ENCODE results near the gene SLC35B3. TPM values are rescaled to one million over a fixed set of nuclear protein-coding genes. Genes with fewer than 3 reads are reported as not detected.
A peak's percentile ranks its signal among the peaks of the same experiment; 100 is the strongest.

The SLC35B3 gene
- total RNA-seq, 1 experiment from 2014 or later, result 41.3 TPM

- Histone ChIP-seq H3K27me3 (replicated peaks; ENCODE audit: control insufficient read depth, insufficient read depth, low read length) (no peaks in the 10 kb centered on the region), H3K4me3 (ENCODE audit: low read depth, low read length) (no peak overlapping the region), H3K36me3 (ENCODE audit: control insufficient read depth, insufficient read depth, low read length) (no peaks in the 10 kb centered on the region), H3K9me3 (no peaks in the 10 kb centered on the region), H3K4me1 (peaks cover 17% of the 10 kb centered on the region)
- TF ChIP-seq CTCF (IDR thresholded peaks at IDR 0.05; ENCODE audit: insufficient read depth in 1 of 2, low read depth in 1 of 2, low read length in 1 of 2, severe bottlenecking in 1 of 2, unreplicated experiment in 1 of 2), result no peak
- no peak for DNase-seq
- POLR2A ChIA-PET, result no interaction called here
- Mint-ChIP-seq H3K4me3 (ENCODE audit: unreplicated experiment) (no peak overlapping the region), H3K9me3 (ENCODE audit: unreplicated experiment) (no peaks in the 10 kb centered on the region), H3K4me1 (ENCODE audit: low read depth, unreplicated experiment) (peaks cover 13% of the 10 kb centered on the region), H3K27me3 (ENCODE audit: insufficient read depth, unreplicated experiment) (no peaks in the 10 kb centered on the region), H3K36me3 (ENCODE audit: insufficient read depth, unreplicated experiment) (peaks cover 37% of the 10 kb centered on the region), H3K27ac (ENCODE audit: unreplicated experiment) (no peak overlapping the region)
- intact Hi-C loops (cut with micrococcal nuclease; ENCODE audit: unreplicated experiment), result no loop called here
- BruUV-seq (replicated peaks), result no TSS peak
- CTCF ChIA-PET, result no interaction called here
Measured at GRCh38 chr6:8420031-8420588, 15.2 kb downstream of the SLC35B3 start.

- Histone ChIP-seq H3K4me1 (peaks cover 30% of the 10 kb centered on the region), H3K9me3 (no peaks in the 10 kb centered on the region), H3K4me3 (ENCODE audit: low read depth, low read length) (no peak overlapping the region), H3K27me3 (replicated peaks; ENCODE audit: control insufficient read depth, insufficient read depth, low read length) (no peaks in the 10 kb centered on the region), H3K36me3 (ENCODE audit: control insufficient read depth, insufficient read depth, low read length) (0 out of 2 replicates have a peak, but pooled peaks cover 2% of the 10 kb centered on the region)
- TF ChIP-seq CTCF (IDR thresholded peaks at IDR 0.05; ENCODE audit: insufficient read depth in 1 of 2, low read depth in 1 of 2, low read length in 1 of 2, severe bottlenecking in 1 of 2, unreplicated experiment in 1 of 2), result no peak
- intact Hi-C loops (cut with micrococcal nuclease; ENCODE audit: unreplicated experiment), result loop anchor here (1.0 to 2.0 kb wide), 2 partner anchors 23 to 30 kb away; no protein-coding TSS in a partner anchor
- no peaks in the 10 kb centered on the region for H3K27me3 Mint-ChIP-seq (ENCODE audit: insufficient read depth, unreplicated experiment)
- DNase-seq, result no peak
- ChIA-PET CTCF (no interaction called here), POLR2A (no interaction called here)
- no peak overlapping the region for H3K4me3 Mint-ChIP-seq (ENCODE audit: unreplicated experiment)
- no peak overlapping the region for H3K27ac Mint-ChIP-seq (ENCODE audit: unreplicated experiment)
- no TSS peak for BruUV-seq (replicated peaks)
- H3K9me3 Mint-ChIP-seq (ENCODE audit: unreplicated experiment), result peaks cover 6% of the 10 kb centered on the region
- H3K36me3 Mint-ChIP-seq (ENCODE audit: insufficient read depth, unreplicated experiment), result peaks cover 45% of the 10 kb centered on the region
- H3K4me1 Mint-ChIP-seq (ENCODE audit: low read depth, unreplicated experiment), result peaks cover 19% of the 10 kb centered on the region
Measured at GRCh38 chr6:8415913-8416312, 19.4 kb downstream of the SLC35B3 start.

GRCh38 chr6:8415280-8415679 is 20.1 kb downstream of the SLC35B3 start:
- Histone ChIP-seq H3K27me3 (replicated peaks; ENCODE audit: control insufficient read depth, insufficient read depth, low read length) (no peaks in the 10 kb centered on the region), H3K4me3 (ENCODE audit: low read depth, low read length) (no peak overlapping the region), H3K36me3 (ENCODE audit: control insufficient read depth, insufficient read depth, low read length) (0 out of 2 replicates have a peak, but pooled peaks cover 2% of the 10 kb centered on the region), H3K4me1 (peaks cover 30% of the 10 kb centered on the region), H3K9me3 (no peaks in the 10 kb centered on the region)
- Mint-ChIP-seq H3K27me3 (ENCODE audit: insufficient read depth, unreplicated experiment) (no peaks in the 10 kb centered on the region), H3K36me3 (ENCODE audit: insufficient read depth, unreplicated experiment) (peaks cover 44% of the 10 kb centered on the region), H3K4me3 (ENCODE audit: unreplicated experiment) (peak overlapping the region; percentile 3), H3K27ac (ENCODE audit: unreplicated experiment) (no peak overlapping the region), H3K9me3 (ENCODE audit: unreplicated experiment) (peaks cover 9% of the 10 kb centered on the region), H3K4me1 (ENCODE audit: low read depth, unreplicated experiment) (peaks cover 21% of the 10 kb centered on the region)
- no TSS peak for BruUV-seq (replicated peaks)
- ChIA-PET POLR2A (no interaction called here), CTCF (no interaction called here)
- intact Hi-C loops (cut with micrococcal nuclease; ENCODE audit: unreplicated experiment), result loop anchor here (1.0 to 2.0 kb wide), 2 partner anchors 22 to 31 kb away; no protein-coding TSS in a partner anchor
- no peak for TF ChIP-seq CTCF (IDR thresholded peaks at IDR 0.05; ENCODE audit: insufficient read depth in 1 of 2, low read depth in 1 of 2, low read length in 1 of 2, severe bottlenecking in 1 of 2, unreplicated experiment in 1 of 2)
- peak; percentile 51 to 54 for DNase-seq
